ENCODE data around the gene PRSS16.

DNA sequence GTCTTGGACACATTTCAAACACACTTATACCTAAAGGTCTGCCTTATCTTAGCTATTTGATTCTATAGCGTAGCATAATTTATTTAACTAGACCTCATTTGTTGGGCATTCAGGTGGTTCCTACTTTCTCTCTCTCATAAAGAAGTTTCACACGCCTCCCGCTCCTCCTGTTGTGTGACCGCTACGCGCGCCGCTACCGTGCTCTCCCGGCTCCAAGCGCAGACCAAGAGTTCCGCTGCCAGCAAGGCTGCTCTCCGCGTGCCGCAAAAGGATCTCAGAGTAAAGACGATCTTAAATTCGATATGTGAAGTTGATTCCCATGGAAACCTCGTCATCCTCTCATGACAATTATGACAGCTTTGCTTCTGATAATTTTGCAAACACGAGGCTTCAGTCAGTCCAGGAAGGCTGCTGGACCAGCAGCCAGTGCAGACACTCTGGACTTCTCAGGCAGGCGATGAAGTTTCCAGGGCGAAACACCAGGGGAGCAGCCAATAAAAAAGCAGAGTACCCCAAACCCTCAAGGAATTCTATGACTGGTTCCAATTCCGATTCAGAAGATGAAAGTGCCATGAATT lies 20.4 kb downstream of the PRSS16 start:
- no peak for TF ChIP-seq YY1 (IDR thresholded peaks at IDR 0.05; ENCODE audit: insufficient read depth, insufficient read length)
- TF ChIP-seq SUZ12 (IDR thresholded peaks at IDR 0.05; ENCODE audit: extremely low read depth, insufficient read depth, insufficient read length): no peak
- no peak for TF ChIP-seq ZNF274 (IDR thresholded peaks at IDR 0.05; ENCODE audit: low read depth, low read length)

Measured in NT2/D1 (cell line).